ENCODE results near the gene EVC2. TPM values are rescaled to one million over a fixed set of nuclear protein-coding genes. Genes with fewer than 3 reads are reported as not detected.

Gene EVC2
- polyA plus RNA-seq, 1 donor from 2014 or later = 0.27 TPM

DNA sequence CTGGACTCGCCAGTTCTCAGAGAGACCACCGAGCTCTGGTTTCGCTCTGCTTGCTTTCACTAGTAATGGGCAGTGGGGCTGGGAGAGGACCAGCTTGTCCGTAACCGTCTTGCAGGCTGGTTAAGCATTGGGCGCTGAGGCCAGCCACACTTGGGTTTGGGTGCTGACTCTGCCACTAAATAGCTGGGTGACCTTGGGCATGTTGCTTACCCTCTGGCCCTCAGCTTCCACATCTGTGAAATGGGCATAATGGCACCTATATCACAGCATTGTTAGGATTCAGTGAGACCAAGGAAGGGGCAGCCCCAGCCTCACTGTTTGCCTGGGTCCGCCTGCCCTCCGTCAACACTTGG is 46.1 kb upstream of the EVC2 start:
- Histone ChIP-seq H3K9ac (ENCODE audit: low read length) (no peak overlapping the region), H3K9me3 (ENCODE audit: low read length) (no peaks in the 10 kb centered on the region), H3K79me2 (replicated peaks; ENCODE audit: insufficient read depth, low read length) (no peaks in the 10 kb centered on the region), H3K4me3 (ENCODE audit: low read length) (no peak overlapping the region), H4K20me1 (ENCODE audit: insufficient read depth) (no peaks in the 10 kb centered on the region), H3K27me3 (ENCODE audit: insufficient read depth, low read depth, low read length) (no peaks in the 10 kb centered on the region), H3K27ac (ENCODE audit: low read length) (no peak overlapping the region), H2AFZ (ENCODE audit: low read depth, low read length) (no peak overlapping the region), H3K36me3 (ENCODE audit: insufficient read depth, low read length) (no peaks in the 10 kb centered on the region), H3F3A (ENCODE audit: insufficient read depth, low read length, poor library complexity, severe bottlenecking) (no peaks in the 10 kb centered on the region), H3K9me2 (ENCODE audit: insufficient read depth, low read length) (no peaks in the 10 kb centered on the region), H3K4me2 (ENCODE audit: low read length) (no peak overlapping the region)
- TF ChIP-seq TAF1 (IDR thresholded peaks at IDR 0.05; ENCODE audit: low read depth) = no peak
- no peak for TF ChIP-seq RAD21 (conservative IDR thresholded peaks at IDR 0.05)
- no peak for TF ChIP-seq EP300 (conservative IDR thresholded peaks at IDR 0.05; ENCODE audit: poor library complexity, severe bottlenecking)

DNA sequence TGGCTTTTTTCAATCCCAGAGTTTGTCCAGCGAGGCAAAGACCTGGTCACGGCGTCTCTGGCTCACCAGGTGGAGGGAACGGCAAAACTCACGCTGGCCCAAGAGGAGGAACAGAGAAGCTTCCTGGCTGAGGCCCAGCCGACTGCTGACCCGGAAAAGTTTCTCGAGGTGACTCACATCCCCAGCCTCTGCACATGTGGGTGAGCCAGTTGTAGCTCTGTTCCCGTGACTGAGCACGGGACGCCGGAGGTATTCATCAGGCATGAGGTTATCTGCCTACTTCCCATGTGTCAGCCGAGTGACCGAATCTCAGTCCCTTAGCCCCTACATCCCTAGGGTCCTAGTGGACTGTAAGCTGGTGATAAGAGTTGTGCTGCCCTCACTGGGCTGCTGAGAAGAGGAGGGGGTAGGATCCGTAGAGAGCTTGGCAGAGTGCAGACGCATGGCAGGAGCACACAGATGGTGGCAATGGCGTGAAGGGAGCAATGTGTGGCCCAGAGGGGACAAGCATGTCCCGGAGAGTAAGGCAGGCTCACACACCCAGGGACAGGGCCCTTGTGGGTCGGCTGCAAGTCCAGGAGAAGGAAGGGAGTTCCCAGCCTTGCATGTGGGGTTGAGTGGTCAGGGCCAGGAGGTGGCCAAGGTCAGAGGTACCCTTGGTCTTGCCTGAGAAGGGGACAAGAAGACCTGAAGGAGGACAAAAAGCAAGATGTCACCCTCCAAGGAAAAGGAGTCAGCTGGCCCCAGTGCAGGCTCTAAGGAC is 45.6 kb upstream of the EVC2 start:
- no peak overlapping the region for H3K9ac ChIP-seq (ENCODE audit: low read length)
- no peak overlapping the region for H3K4me2 ChIP-seq (ENCODE audit: low read length)
- no peak for TF ChIP-seq SMC3 (conservative IDR thresholded peaks at IDR 0.05; ENCODE audit: poor library complexity)

GRCh38 chr4:5753366-5753765 is 45.0 kb upstream of the EVC2 start:
- H3K4me3 ChIP-seq (ENCODE audit: low read length) = no peak overlapping the region
- no peak overlapping the region for H2AFZ ChIP-seq (ENCODE audit: low read depth, low read length)
- no peak overlapping the region for H3K4me2 ChIP-seq (ENCODE audit: low read length)
- TF ChIP-seq EZH2 (IDR thresholded peaks at IDR 0.05; ENCODE audit: borderline replicate concordance, insufficient read depth, low read length, poor library complexity, severe bottlenecking) (no peak), RAD21 (conservative IDR thresholded peaks at IDR 0.05) (no peak), REST (IDR thresholded peaks at IDR 0.05; ENCODE audit: borderline replicate concordance) (no peak), POLR2AphosphoS5 (IDR thresholded peaks at IDR 0.05) (no peak), SMC3 (conservative IDR thresholded peaks at IDR 0.05; ENCODE audit: poor library complexity) (no peak)
- TF ChIP-seq, protein P1, sequence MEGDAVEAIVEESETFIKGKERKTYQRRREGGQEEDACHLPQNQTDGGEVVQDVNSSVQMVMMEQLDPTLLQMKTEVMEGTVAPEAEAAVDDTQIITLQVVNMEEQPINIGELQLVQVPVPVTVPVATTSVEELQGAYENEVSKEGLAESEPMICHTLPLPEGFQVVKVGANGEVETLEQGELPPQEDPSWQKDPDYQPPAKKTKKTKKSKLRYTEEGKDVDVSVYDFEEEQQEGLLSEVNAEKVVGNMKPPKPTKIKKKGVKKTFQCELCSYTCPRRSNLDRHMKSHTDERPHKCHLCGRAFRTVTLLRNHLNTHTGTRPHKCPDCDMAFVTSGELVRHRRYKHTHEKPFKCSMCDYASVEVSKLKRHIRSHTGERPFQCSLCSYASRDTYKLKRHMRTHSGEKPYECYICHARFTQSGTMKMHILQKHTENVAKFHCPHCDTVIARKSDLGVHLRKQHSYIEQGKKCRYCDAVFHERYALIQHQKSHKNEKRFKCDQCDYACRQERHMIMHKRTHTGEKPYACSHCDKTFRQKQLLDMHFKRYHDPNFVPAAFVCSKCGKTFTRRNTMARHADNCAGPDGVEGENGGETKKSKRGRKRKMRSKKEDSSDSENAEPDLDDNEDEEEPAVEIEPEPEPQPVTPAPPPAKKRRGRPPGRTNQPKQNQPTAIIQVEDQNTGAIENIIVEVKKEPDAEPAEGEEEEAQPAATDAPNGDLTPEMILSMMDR (IDR thresholded peaks at IDR 0.05; ENCODE audit: poor library complexity, severe bottlenecking) = no peak
- no peaks in the 10 kb centered on the region for H3K9me2 ChIP-seq (ENCODE audit: insufficient read depth, low read length)
- no peaks in the 10 kb centered on the region for H3K9me3 ChIP-seq (ENCODE audit: low read length)
- H3K36me3 ChIP-seq (ENCODE audit: insufficient read depth, low read length) = no peaks in the 10 kb centered on the region
- no peak overlapping the region for H3K27ac ChIP-seq (ENCODE audit: low read length)
- H3K79me2 ChIP-seq (replicated peaks; ENCODE audit: insufficient read depth, low read length) = no peaks in the 10 kb centered on the region
- H4K20me1 ChIP-seq (ENCODE audit: insufficient read depth) = no peaks in the 10 kb centered on the region
- no peak overlapping the region for H3K9ac ChIP-seq (ENCODE audit: low read length)
- H3F3A ChIP-seq (ENCODE audit: insufficient read depth, low read length, poor library complexity, severe bottlenecking) = no peaks in the 10 kb centered on the region
- no peaks in the 10 kb centered on the region for H3K27me3 ChIP-seq (ENCODE audit: insufficient read depth, low read depth, low read length)

More for the DNA sequence above, 45.6 kb upstream of the EVC2 start:
- H3K36me3 ChIP-seq (ENCODE audit: insufficient read depth, low read length) = no peaks in the 10 kb centered on the region
- no peaks in the 10 kb centered on the region for H4K20me1 ChIP-seq (ENCODE audit: insufficient read depth)
- H3K4me3 ChIP-seq (ENCODE audit: low read length) = no peak overlapping the region
- no peaks in the 10 kb centered on the region for H3K79me2 ChIP-seq (replicated peaks; ENCODE audit: insufficient read depth, low read length)
- no peak overlapping the region for H3K27ac ChIP-seq (ENCODE audit: low read length)
- no peak overlapping the region for H2AFZ ChIP-seq (ENCODE audit: low read depth, low read length)
- no peaks in the 10 kb centered on the region for H3F3A ChIP-seq (ENCODE audit: insufficient read depth, low read length, poor library complexity, severe bottlenecking)
- no peaks in the 10 kb centered on the region for H3K27me3 ChIP-seq (ENCODE audit: insufficient read depth, low read depth, low read length)
- no peaks in the 10 kb centered on the region for H3K9me3 ChIP-seq (ENCODE audit: low read length)
- no peaks in the 10 kb centered on the region for H3K9me2 ChIP-seq (ENCODE audit: insufficient read depth, low read length)
